Testis (tissue), 2 donors: ENCODE measurements around the gene SIMC1.
"Not testable (repeated sequence)": the region's sequence is repeated elsewhere in the genome, so short reads cannot be mapped to it uniquely, and the experiment has no call there.

Experiments used
- POLR2A ChIP-seq: fragments of 450-650 bp; IDR thresholded peaks from one replicate; pipeline ENCODE4 v1.6.1; 2017; ENCODE audit warnings: antibody characterized with exemption, mild to moderate bottlenecking, moderate library complexity
- TF ChIP-seq, protein P1 (sequence below), 3 experiments: fragments of 450-650 bp in 2 of 3; fragments of 200-600 bp in 1 of 3; sonication (generic) in 1 of 3; IDR thresholded peaks; one replicate each; pipeline ENCODE4 v1.5.1; 2016 to 2019; ENCODE audit warnings: antibody characterized with exemption in 3 of 3, mild to moderate bottlenecking in 2 of 3, moderate library complexity in 1 of 3

GRCh38 chr5:176217764-176218163 lies 20.5 kb upstream of the SIMC1 start:
- not testable (repeated sequence) for TF ChIP-seq POLR2A
- TF ChIP-seq, protein P1, sequence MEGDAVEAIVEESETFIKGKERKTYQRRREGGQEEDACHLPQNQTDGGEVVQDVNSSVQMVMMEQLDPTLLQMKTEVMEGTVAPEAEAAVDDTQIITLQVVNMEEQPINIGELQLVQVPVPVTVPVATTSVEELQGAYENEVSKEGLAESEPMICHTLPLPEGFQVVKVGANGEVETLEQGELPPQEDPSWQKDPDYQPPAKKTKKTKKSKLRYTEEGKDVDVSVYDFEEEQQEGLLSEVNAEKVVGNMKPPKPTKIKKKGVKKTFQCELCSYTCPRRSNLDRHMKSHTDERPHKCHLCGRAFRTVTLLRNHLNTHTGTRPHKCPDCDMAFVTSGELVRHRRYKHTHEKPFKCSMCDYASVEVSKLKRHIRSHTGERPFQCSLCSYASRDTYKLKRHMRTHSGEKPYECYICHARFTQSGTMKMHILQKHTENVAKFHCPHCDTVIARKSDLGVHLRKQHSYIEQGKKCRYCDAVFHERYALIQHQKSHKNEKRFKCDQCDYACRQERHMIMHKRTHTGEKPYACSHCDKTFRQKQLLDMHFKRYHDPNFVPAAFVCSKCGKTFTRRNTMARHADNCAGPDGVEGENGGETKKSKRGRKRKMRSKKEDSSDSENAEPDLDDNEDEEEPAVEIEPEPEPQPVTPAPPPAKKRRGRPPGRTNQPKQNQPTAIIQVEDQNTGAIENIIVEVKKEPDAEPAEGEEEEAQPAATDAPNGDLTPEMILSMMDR (IDR thresholded peaks at IDR 0.05), result not testable (repeated sequence)
